Thymus (tissue), 11 donors: ENCODE results near the gene KRT81. TPM values are rescaled to one million over a fixed set of nuclear protein-coding genes. Genes with fewer than 3 reads are reported as not detected.

Experiments
- DNase-seq, 9 donors: peaks; one replicate each; pipeline ENCODE4 v3.0.0-alpha.2; 2013; ENCODE audit warnings: low spot score in 9 of 9, low read depth in 6 of 9, missing footprints in 1 of 9
- H3K27ac ChIP-seq, 2 donors: one replicate each; pipeline ENCODE4 v1.5.1; 2013; ENCODE audit warnings: control low read depth in 1 of 2, low read depth in 1 of 2, low read length in 1 of 2, mild to moderate bottlenecking in 1 of 2, moderate library complexity in 1 of 2
- H3K27me3 ChIP-seq, 2 donors: one replicate each; pipeline ENCODE4 v1.5.1; 2013; ENCODE audit warnings: low read length in 1 of 2; ENCODE audit not compliant: control insufficient read depth in 2 of 2, insufficient read depth in 1 of 2
- H3K36me3 ChIP-seq, 2 donors: one replicate each; pipeline ENCODE4 v1.5.1; 2013; ENCODE audit warnings: low read length in 1 of 2, mild to moderate bottlenecking in 1 of 2, moderate library complexity in 1 of 2; ENCODE audit not compliant: control insufficient read depth in 2 of 2, insufficient read depth in 2 of 2
- H3K4me1 ChIP-seq, 2 donors: one replicate each; pipeline ENCODE4 v1.5.1; 2013; ENCODE audit warnings: low read length in 2 of 2; ENCODE audit not compliant: control insufficient read depth in 2 of 2, insufficient read depth in 2 of 2
- H3K4me3 ChIP-seq, 2 donors: one replicate each; pipeline ENCODE4 v1.5.1; 2013; ENCODE audit warnings: low read length in 2 of 2, control low read depth in 1 of 2, mild to moderate bottlenecking in 1 of 2
- H3K9me3 ChIP-seq, 2 donors: one replicate each; pipeline ENCODE4 v1.5.1; 2013; ENCODE audit warnings: low read length in 1 of 2, mild to moderate bottlenecking in 1 of 2; ENCODE audit not compliant: control insufficient read depth in 2 of 2, insufficient read depth in 1 of 2
- WGBS: extraction: QIAGEN DNeasy Blood & Tissue Kit; methylation state at CpG from one replicate; pipeline ENCODE4 v1.1.7; 2013; 5-methylcytosine and 5-hydroxymethylcytosine counted together
- polyA plus RNA-seq: library from polyadenylated mRNA; stranded (reverse); fragments of 200-250 nt; gene quantifications from one replicate; pipeline ENCODE4 v1.2.3, GENCODE V29; 2013
- total RNA-seq: library from RNA; stranded (reverse); fragments of 120-200 nt; gene quantifications from one replicate; pipeline ENCODE4 v1.2.4, GENCODE V29; 2013
- donor health status: healthy.

KRT81 gene
- total and polyA plus RNA-seq, 2 donors, result 0.19 to 3.7 TPM

DNA sequence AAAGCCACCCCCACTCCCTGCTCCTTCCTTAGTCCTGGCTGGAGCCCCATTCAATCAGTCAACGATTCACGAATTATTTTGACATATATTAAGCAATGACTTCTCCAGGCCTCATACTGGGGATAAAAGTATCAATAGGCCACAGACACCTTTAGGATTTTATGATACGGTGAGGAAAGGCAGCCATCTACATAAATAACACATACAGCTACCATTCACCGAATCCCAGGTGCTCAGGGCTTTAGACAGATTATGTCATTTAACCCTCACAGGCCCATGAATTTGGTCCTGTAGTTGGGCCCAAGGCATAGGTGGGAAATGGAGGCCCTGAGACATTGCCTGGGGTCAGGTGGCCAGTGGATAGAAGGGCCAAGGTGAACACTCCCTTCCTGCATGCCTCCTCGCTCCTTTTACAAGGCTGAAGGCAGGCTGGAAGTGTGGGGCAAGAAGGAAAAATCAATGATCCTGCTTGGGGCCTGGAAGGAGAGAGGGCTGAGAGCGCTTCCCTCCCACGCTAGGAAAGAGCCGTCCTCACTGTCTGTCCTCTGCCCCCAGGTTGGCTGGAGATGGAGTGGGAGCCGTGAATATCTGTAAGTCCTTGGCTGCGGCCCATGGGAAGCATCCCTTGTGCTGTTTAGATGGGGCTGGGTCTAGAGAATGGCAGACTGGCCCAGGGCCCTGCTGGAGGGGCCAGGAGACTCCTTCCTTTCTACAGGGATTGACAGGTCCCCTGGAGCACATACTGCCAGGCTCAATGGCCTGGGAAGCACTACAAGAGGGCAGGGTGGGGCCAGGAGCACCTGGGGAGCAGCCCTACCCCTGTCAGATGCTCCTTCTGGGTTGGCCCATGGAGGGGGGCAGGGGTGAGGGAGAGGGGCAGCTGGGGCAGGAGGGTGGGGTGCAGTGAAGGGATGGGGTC lies 43.5 kb downstream of the KRT81 start:
- DNase-seq, result no peak
- H3K27me3 ChIP-seq, result peaks cover 9 to 51% of the 10 kb centered on the region in 2 donors
- no peak overlapping the region for H3K4me3 ChIP-seq
- H3K4me1 ChIP-seq, result peaks cover 7 to 17% of the 10 kb centered on the region in 2 donors
- H3K27ac ChIP-seq, result no peak overlapping the region
- WGBS, result 95% methylated on average over 10 of the region's 10 CpGs
- H3K36me3 ChIP-seq, result no peaks in the 10 kb centered on the region
- no peaks in the 10 kb centered on the region for H3K9me3 ChIP-seq

DNA sequence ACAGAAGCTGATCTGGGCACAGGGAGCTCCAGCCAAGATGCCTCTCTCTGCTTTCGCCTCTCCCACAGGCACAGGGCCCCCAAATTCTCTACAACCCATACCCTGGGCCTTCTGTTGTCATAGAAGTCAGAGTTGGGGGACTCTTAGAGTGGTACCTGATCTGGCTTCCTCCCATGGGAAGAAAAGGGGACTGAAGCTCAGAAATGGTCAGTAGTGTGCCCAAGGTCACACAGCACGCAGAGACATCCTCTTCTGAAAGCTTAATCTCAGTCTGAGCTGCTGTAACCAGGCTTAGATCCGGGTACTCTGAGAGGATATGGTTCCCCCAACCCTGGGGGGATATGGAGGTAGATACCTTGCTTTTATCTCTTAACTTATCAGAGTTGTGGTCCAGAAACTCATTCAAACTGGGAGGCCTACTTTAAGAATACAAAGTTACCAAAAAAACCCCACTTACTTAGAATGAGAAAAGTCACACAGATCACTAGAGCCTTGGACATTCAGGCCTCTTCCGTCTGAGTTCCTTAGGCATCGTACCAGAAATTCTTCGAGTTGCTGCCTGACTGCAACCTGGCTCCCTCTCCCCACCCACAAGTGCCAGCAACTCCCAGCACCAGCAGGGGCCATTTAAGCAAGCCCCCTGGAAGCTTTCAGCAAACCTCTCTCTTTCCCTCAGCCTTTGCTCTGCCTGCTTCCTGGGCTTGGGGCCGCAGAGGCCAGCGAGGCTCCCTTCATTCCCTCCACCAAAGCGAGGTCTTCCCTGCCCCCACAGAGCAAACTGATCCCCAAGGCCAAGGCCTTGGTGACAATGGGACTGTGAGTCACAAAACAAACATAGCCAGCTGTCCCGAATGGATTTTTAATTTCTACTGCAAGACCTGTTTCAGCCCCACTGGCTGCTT lies 44.4 kb downstream of the KRT81 start:
- peaks cover 9 to 42% of the 10 kb centered on the region in 2 donors for H3K27me3 ChIP-seq
- H3K27ac ChIP-seq, result no peak overlapping the region
- H3K4me1 ChIP-seq, result peaks cover 7 to 18% of the 10 kb centered on the region in 2 donors
- H3K36me3 ChIP-seq, result no peaks in the 10 kb centered on the region
- WGBS, result 86% methylated on average over 10 of the region's 10 CpGs
- DNase-seq, result no peak
- no peaks in the 10 kb centered on the region for H3K9me3 ChIP-seq
- H3K4me3 ChIP-seq, result no peak overlapping the region

DNA sequence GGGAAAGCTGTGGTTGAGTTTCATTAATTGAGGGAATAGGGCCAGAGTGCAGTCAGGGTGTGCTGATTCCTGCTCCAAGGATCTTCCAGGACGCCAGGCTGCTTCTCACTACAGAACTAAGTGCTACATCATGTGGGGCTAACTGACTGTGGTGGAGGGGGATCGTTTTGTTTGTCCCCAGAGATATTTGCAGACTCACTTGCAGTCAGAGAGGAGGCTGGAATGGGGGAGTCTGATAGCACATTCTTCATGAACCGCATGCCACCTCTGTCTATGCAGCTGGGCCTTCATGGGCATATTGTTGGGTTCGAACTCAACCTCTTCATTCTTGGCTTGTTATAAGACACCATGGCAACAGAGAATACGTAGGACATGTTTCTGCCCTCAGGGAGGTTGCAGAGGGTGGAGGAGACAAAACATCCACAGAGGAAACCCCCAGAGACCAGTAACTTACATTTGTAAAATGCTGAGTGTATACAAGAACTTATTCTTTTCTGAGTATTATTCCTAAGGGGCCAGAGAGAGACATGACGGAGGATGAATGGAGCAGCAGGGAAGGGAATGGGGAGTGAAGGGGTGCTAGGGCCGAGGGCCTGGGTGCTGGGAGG lies 45.3 kb downstream of the KRT81 start:
- WGBS, result 95% methylated on average over 7 of the region's 7 CpGs
- Histone ChIP-seq H3K27me3 (peaks cover 9 to 35% of the 10 kb centered on the region in 2 donors), H3K36me3 (no peaks in the 10 kb centered on the region), H3K4me1 (peaks cover 7 to 18% of the 10 kb centered on the region in 2 donors), H3K4me3 (no peak overlapping the region), H3K27ac (no peak overlapping the region), H3K9me3 (no peaks in the 10 kb centered on the region)
- DNase-seq, result no peak

DNA sequence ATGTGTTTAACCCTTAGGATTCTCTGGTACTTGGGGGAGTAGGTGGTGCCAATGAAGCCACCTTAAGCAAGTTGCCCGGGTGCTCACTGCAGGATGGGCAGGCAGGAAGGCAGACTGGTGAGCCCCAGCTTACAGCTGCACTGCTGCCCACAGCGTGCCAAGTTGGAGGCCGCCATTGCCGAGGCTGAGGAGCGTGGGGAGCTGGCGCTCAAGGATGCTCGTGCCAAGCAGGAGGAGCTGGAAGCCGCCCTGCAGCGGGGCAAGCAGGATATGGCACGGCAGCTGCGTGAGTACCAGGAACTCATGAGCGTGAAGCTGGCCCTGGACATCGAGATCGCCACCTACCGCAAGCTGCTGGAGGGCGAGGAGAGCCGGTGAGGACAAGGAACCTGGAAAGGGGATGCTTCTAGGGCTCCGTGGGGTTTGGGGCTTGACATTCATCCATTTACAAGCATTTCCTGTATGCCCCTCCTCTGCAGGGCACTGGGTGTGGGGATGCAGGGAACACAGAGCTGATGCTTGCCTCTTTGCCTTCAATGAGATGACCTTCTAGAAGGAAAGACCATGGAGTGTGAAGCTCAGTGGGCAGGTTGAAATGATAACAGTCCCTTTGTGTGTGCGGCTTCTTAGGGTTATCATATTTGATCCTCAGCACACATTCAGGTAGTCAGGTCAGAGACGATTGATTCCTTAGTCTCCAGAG lies 45.9 kb downstream of the KRT81 start:
- Histone ChIP-seq H3K36me3 (no peaks in the 10 kb centered on the region), H3K9me3 (no peaks in the 10 kb centered on the region), H3K4me1 (peaks cover 7 to 18% of the 10 kb centered on the region in 2 donors), H3K27me3 (peaks cover 9 to 29% of the 10 kb centered on the region in 2 donors), H3K27ac (no peak overlapping the region), H3K4me3 (no peak overlapping the region)
- 95% methylated on average over 20 of the region's 20 CpGs for WGBS
- DNase-seq, result no peak

DNA sequence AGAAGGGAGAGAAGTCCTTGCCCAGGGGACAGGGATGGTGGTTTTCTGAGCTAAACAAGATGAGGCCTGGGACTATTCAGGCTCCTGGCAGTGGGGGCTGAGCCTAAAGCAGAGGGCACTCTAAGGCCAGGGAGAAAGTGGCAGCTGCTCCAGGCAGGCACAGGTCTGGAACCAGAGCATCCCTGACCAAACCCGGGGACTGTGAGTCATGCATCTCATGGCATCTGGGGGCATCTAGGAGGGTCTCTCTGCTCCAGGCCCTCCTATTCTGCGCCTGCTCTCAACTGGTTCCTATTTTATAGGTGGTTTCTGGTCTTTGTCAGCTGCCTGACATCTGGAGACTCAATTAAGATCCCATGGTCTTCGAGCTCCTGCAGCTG lies 46.7 kb downstream of the KRT81 start:
- H3K27ac ChIP-seq, result peak overlapping the region; percentile 33 to 43
- H3K36me3 ChIP-seq, result no peaks in the 10 kb centered on the region
- H3K9me3 ChIP-seq, result no peaks in the 10 kb centered on the region
- H3K4me1 ChIP-seq, result peaks cover 7 to 18% of the 10 kb centered on the region in 2 donors
- DNase-seq, result no peak
- no peak overlapping the region for H3K4me3 ChIP-seq
- peaks cover 2 to 20% of the 10 kb centered on the region in 2 donors for H3K27me3 ChIP-seq
- WGBS, result 67% methylated on average over 3 of the region's 3 CpGs

DNA sequence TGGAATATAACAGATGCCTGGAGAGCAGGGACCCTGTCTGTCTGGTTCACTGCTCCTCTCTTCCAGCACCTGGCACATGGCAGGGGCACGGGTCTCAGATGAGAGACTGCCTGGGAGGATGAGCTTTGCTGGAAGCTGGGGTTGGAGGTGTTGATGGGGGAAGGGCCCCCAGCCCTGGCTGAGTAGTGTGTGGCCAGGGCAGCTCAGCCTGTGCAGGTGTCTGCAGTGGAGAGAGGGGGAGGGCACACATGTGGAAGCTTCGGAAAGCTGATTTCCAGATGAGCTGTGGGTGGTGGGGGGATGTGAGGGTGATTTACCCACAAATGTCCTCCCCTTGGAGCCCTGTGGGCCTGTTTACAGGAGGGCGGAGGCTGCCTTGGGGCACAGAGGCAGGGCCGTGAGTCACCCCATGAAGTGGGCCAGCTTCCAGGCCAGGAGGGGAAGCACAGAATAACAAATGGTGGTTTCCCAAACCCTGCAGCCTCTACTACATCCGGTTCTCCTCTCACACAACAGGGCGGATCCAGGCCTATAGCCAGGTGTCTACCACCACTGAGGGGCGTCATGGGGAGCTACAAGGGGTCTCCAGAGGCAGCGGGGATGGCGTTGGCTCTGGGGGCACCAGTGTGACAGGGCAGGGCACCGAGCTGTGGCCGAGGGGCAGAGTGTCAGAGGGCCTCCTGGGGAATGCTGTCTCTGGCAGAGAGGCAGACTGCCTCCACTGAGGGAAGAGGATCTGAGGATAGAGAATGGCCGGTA lies 47.3 kb downstream of the KRT81 start:
- DNase-seq, result peak in 2 of 9 donors; percentile 4 to 23
- Histone ChIP-seq H3K27ac (peak overlapping the region; percentile 55 to 67), H3K4me1 (peaks cover 7 to 18% of the 10 kb centered on the region in 2 donors), H3K27me3 (peaks cover 0 to 15% of the 10 kb centered on the region in 2 donors), H3K4me3 (no peak overlapping the region), H3K36me3 (no peaks in the 10 kb centered on the region), H3K9me3 (no peaks in the 10 kb centered on the region)
- 31% methylated on average over 12 of the region's 12 CpGs for WGBS

DNA sequence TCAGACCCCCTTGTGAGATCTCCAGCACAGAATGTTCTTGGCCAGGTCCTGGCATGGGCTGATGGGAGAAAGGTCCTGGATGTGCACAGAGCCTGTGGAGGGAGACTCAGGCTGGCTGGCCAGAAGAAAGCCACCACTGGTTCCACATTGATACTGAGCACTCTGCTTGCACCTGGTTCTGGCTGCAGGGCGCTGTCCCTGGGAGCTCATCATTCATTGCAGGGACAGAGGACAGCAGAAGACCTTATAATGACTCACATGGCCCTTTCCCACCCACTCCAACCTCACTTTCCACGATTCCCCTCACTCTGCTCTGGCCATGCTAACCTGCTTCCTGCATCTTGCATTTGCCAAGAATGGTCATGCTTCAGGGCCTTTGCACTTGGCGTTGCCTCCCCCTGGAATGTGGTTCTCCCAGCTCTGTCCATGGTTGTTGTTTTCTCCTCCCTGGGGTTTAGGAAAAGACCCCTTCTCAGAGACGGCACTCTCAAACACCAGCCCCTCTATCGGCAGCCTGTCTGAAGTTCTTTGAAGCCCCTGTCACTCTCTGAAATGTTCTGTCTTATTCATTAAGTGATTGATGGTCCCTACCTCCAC lies 48.0 kb downstream of the KRT81 start:
- 83% methylated on average over 5 of the region's 5 CpGs for WGBS
- peaks cover 0 to 8% of the 10 kb centered on the region in 2 donors for H3K27me3 ChIP-seq
- no peaks in the 10 kb centered on the region for H3K9me3 ChIP-seq
- H3K4me3 ChIP-seq, result no peak overlapping the region
- DNase-seq, result peak in 1 of 9 donors; percentile 33
- peak overlapping the region; percentile 55 to 67 for H3K27ac ChIP-seq
- peaks cover 7 to 18% of the 10 kb centered on the region in 2 donors for H3K4me1 ChIP-seq
- H3K36me3 ChIP-seq, result no peaks in the 10 kb centered on the region
